HEK293 (cell line): ENCODE measurements around the gene CCL28.

ENCODE experiments used
- CTCF ChIP-seq: fragments of 450-650 bp; formaldehyde crosslinking; IDR thresholded peaks from 2 replicates; pipeline ENCODE4 v1.5.1; 2016; ENCODE audit warnings: missing biosample characterization, missing genetic modification characterization
- KLF16 ChIP-seq: fragments of 450-650 bp; formaldehyde crosslinking; IDR thresholded peaks from 2 replicates; pipeline ENCODE4 v1.5.1; 2017; ENCODE audit warnings: missing biosample characterization, missing genetic modification characterization
- ZNF23 ChIP-seq: fragments of 450-650 bp; formaldehyde crosslinking; IDR thresholded peaks from 2 replicates; pipeline ENCODE4 v1.5.1; 2016; ENCODE audit warnings: missing biosample characterization, missing genetic modification characterization, borderline replicate concordance

GRCh38 chr5:43427306-43427705 is 15.1 kb upstream of the CCL28 start:
- TF ChIP-seq CTCF (tag by site-specific recombination) (no peak), ZNF23 (tag by site-specific recombination) (no peak), KLF16 (tag by site-specific recombination) (no peak)
